ENCODE results near the gene SLC35E1. TPM values are rescaled to one million over a fixed set of nuclear protein-coding genes. Genes with fewer than 3 reads are reported as not detected.

SLC35E1 gene
- total RNA-seq, 2 experiments from 2014 or later = 60.1 to 62.4 TPM

DNA sequence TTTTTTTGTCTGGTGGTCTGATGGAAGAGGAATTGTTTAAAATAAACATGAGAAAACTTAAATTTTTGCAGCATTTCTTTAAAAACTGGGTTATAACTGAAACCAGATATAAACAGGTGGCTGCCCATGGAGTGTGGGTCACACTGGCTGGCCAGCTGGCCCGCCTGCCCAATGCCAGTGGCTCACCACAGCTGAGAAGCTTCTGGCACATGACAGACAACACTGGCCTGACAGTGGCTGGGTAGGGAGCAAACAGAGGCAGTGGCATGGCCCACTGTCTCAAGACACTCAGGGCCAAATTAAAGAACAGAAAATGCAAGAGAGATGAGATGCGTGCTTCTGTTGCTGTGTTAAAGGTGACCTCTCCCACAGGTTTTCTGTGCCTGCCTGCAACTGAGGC lies 3.1 kb upstream of the SLC35E1 start:
- no peaks in the 10 kb centered on the region for H3K9me3 Mint-ChIP-seq
- ChIA-PET CTCF (no interaction called here), POLR2A (interaction anchor here (1.1 to 9.4 kb wide), 2 partner anchors 11 to 41 kb away, joined by 3 to 84 read pairs; no protein-coding TSS in a partner anchor)
- peak overlapping the region; percentile 2 for H3K4me3 Mint-ChIP-seq
- no peak for ATAC-seq
- DNase-seq = no peak
- no peaks in the 10 kb centered on the region for H3K27me3 Mint-ChIP-seq
- peak overlapping the region; percentile 99 for H3K27ac Mint-ChIP-seq
- intact Hi-C loops (cut with micrococcal nuclease) = no loop called here
- H3K36me3 Mint-ChIP-seq (ENCODE audit: low read depth) = peaks cover 46% of the 10 kb centered on the region
- H3K4me1 Mint-ChIP-seq (ENCODE audit: low read depth) = peaks cover 59% of the 10 kb centered on the region
- TF ChIP-seq, protein P1, sequence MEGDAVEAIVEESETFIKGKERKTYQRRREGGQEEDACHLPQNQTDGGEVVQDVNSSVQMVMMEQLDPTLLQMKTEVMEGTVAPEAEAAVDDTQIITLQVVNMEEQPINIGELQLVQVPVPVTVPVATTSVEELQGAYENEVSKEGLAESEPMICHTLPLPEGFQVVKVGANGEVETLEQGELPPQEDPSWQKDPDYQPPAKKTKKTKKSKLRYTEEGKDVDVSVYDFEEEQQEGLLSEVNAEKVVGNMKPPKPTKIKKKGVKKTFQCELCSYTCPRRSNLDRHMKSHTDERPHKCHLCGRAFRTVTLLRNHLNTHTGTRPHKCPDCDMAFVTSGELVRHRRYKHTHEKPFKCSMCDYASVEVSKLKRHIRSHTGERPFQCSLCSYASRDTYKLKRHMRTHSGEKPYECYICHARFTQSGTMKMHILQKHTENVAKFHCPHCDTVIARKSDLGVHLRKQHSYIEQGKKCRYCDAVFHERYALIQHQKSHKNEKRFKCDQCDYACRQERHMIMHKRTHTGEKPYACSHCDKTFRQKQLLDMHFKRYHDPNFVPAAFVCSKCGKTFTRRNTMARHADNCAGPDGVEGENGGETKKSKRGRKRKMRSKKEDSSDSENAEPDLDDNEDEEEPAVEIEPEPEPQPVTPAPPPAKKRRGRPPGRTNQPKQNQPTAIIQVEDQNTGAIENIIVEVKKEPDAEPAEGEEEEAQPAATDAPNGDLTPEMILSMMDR (IDR thresholded peaks at IDR 0.05) = no peak

- Mint-ChIP-seq H3K4me1 (ENCODE audit: low read depth) (peaks cover 56% of the 10 kb centered on the region), H3K27ac (peak overlapping the region; percentile 99), H3K36me3 (ENCODE audit: low read depth) (peaks cover 52% of the 10 kb centered on the region), H3K9me3 (no peaks in the 10 kb centered on the region), H3K27me3 (no peaks in the 10 kb centered on the region), H3K4me3 (peak overlapping the region; percentile 100)
- TF ChIP-seq, protein P1 (IDR thresholded peaks at IDR 0.05) = no peak
- DNase-seq (no peak), ATAC-seq (no peak)
- ChIA-PET CTCF (interaction anchor here (0.9 to 2.1 kb wide), 4 partner anchors 10 to 51 kb away, joined by 3 to 14 read pairs (median 4); no protein-coding TSS in a partner anchor), POLR2A (interaction anchor here (0.7 to 9.4 kb wide), 7 partner anchors 12 to 55 kb away, joined by 3 to 84 read pairs (median 3); partner anchors contain the start of gene CHERP)
- intact Hi-C loops (cut with micrococcal nuclease) = no loop called here
Measured at GRCh38 chr19:16573925-16574324, 1.7 kb upstream of the SLC35E1 start.

GRCh38 chr19:16573296-16573695 lies 1.1 kb upstream of the SLC35E1 start:
- H3K4me3 Mint-ChIP-seq = peak overlapping the region; percentile 100
- ChIA-PET CTCF (interaction anchor here (0.9 to 2.1 kb wide), 5 partner anchors 10 to 51 kb away, joined by 3 to 14 read pairs (median 3); no protein-coding TSS in a partner anchor), POLR2A (interaction anchor here (0.6 to 9.4 kb wide), 8 partner anchors 10 to 55 kb away, joined by 3 to 84 read pairs (median 3); partner anchors contain the start of genes CHERP and MED26)
- no peaks in the 10 kb centered on the region for H3K27me3 Mint-ChIP-seq
- ATAC-seq = no peak
- H3K9me3 Mint-ChIP-seq = no peaks in the 10 kb centered on the region
- no peak for DNase-seq
- peak overlapping the region; percentile 99 for H3K27ac Mint-ChIP-seq
- peaks cover 54% of the 10 kb centered on the region for H3K36me3 Mint-ChIP-seq (ENCODE audit: low read depth)
- TF ChIP-seq, protein P1 (IDR thresholded peaks at IDR 0.05) = no peak
- peaks cover 53% of the 10 kb centered on the region for H3K4me1 Mint-ChIP-seq (ENCODE audit: low read depth)
- intact Hi-C loops (cut with micrococcal nuclease) = no loop called here

DNA sequence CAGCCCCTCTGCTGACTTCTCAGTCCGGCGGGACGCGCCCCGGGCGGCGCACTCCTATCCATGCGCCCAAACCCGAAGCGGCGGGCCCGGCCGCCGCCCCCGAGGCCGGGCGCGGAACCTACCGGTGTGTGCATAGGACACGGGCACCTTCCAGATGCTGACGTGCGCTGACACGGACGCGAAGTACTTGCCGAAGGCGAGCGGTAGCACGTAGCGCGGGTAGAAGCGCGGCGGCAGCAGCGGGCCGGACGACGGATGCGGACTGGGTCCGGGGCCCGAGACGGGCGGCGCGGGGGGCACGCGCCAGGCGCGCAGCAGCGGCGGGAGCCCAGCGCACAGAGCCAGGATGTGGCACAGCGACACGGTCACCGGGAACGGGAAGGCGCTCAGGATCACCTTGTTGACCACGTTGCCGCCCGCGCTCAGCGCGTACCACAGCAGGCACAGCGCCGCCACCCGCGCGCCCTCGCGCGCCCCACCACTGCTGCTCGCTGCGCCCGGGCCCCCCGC lies 338 bp downstream of the SLC35E1 start:
- Mint-ChIP-seq H3K4me3 (peak overlapping the region; percentile 100), H3K36me3 (ENCODE audit: low read depth) (peaks cover 57% of the 10 kb centered on the region), H3K27me3 (no peaks in the 10 kb centered on the region), H3K4me1 (ENCODE audit: low read depth) (peaks cover 55% of the 10 kb centered on the region), H3K9me3 (no peaks in the 10 kb centered on the region), H3K27ac (peak overlapping the region; percentile 72)
- TF ChIP-seq, protein P1 (IDR thresholded peaks at IDR 0.05) = no peak
- CTCF ChIA-PET = no interaction called here
- intact Hi-C loops (cut with micrococcal nuclease) = no loop called here
- POLR2A ChIA-PET = interaction anchor here (1.2 to 9.4 kb wide), 4 partner anchors 14 to 57 kb away, joined by 3 to 84 read pairs (median 8); partner anchors contain the start of gene MED26
- ATAC-seq = peak; percentile 46
- DNase-seq = peak; percentile 62

DNA sequence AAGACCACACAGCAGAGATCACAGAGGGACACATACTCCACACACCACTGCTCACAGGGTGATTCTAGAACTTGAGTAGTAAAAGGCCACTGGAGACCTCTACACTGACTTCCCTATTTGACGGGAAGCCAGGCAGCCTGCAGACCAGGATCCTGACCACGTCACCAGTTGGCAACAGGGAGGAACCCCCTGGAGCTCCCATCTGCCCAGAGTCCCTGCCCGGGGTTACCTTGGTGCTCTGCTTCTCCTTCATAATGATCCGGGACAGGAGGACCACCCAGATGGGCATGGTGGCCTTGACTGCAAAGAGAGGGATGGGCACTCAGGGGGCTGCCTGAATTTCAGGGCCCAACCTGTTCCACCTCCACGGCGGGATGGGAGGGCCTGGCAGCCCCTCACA lies 932 bp downstream of the SLC35E1 start:
- no peaks in the 10 kb centered on the region for H3K27me3 Mint-ChIP-seq
- ATAC-seq = no peak
- peaks cover 1% of the 10 kb centered on the region for H3K9me3 Mint-ChIP-seq
- intact Hi-C loops (cut with micrococcal nuclease) = no loop called here
- POLR2A ChIA-PET = interaction anchor here (1.2 to 9.4 kb wide), 2 partner anchors 15 to 21 kb away, joined by 3 to 84 read pairs; no protein-coding TSS in a partner anchor
- CTCF ChIA-PET = no interaction called here
- peak overlapping the region; percentile 72 for H3K27ac Mint-ChIP-seq
- peaks cover 59% of the 10 kb centered on the region for H3K4me1 Mint-ChIP-seq (ENCODE audit: low read depth)
- peaks cover 61% of the 10 kb centered on the region for H3K36me3 Mint-ChIP-seq (ENCODE audit: low read depth)
- TF ChIP-seq, protein P1 (IDR thresholded peaks at IDR 0.05) = no peak
- peak overlapping the region; percentile 100 for H3K4me3 Mint-ChIP-seq
- no peak for DNase-seq
